Subcutaneous abdominal adipose tissue (tissue), 5 donors: Measurements from ENCODE around the gene GARIN5A.
A peak's percentile ranks its signal among the peaks of the same experiment; 100 is the strongest.

ENCODE experiments used
- H3K27ac ChIP-seq: one replicate; pipeline ENCODE4 v1.7.0; 2013; ENCODE audit warnings: low read depth, mild to moderate bottlenecking, inconsistent platforms, low read length, moderate library complexity
- H3K27me3 ChIP-seq, 5 donors: one replicate each; pipeline ENCODE4 v1.7.0; 2013; ENCODE audit warnings: low read length in 5 of 5, inconsistent platforms in 1 of 5; ENCODE audit not compliant: control insufficient read depth in 5 of 5, insufficient read depth in 4 of 5
- H3K36me3 ChIP-seq, 5 donors: one replicate each; pipeline ENCODE4 v1.7.0; 2013; ENCODE audit warnings: low read length in 5 of 5; ENCODE audit not compliant: control insufficient read depth in 5 of 5, insufficient read depth in 5 of 5
- H3K4me1 ChIP-seq, 5 donors: one replicate each; pipeline ENCODE4 v1.7.0; 2013; ENCODE audit warnings: low read length in 5 of 5, mild to moderate bottlenecking in 3 of 5, moderate library complexity in 1 of 5; ENCODE audit not compliant: control insufficient read depth in 5 of 5, insufficient read depth in 5 of 5
- H3K4me3 ChIP-seq, 5 donors: one replicate each; pipeline ENCODE4 v1.7.0; 2013; ENCODE audit warnings: low read length in 5 of 5, low read depth in 1 of 5
- H3K9ac ChIP-seq, 5 donors: one replicate each; pipeline ENCODE4 v1.7.0; 2013; ENCODE audit warnings: low read length in 5 of 5, mild to moderate bottlenecking in 4 of 5, moderate library complexity in 3 of 5
- H3K9me3 ChIP-seq, 5 donors: one replicate each; pipeline ENCODE4 v1.7.0; 2013; ENCODE audit warnings: low read length in 5 of 5; ENCODE audit not compliant: control insufficient read depth in 5 of 5
- donor health status: healthy.
- donor health status: healthy.
- donor health status: healthy.
- donor health status: healthy.
- donor health status: healthy.

The GARIN5A gene

DNA sequence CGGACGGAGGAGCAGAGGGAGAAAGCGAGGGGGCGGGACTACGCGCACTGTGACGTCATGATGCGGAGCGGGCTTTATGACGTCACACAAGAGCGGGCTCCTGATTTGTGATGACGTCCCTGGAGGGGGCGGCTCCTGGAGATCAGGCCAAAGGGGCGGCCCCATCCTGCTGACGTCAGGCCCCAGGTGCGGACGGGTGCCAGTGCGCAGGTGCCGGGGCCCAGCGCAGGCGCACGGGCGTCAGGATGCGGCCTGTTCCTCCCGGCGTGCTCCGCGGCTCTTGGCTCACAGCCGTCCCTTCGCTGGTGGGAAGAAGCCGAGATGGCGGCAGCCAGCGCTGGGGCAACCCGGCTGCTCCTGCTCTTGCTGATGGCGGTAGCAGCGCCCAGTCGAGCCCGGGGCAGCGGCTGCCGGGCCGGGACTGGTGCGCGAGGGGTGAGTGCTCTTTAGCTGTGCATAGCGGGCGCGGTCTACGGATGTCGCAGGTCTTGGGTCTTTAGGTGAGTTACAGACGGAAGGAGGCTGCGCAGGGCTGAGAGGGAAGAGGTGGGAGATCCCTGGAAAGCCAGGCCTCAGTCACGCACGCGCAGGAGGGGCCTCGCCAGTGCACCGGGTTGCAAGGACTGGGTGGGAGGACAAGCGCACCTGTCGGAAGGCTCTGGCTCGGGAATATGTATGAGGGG lies at the start of gene GARIN5A, which contains the start of gene EMC10:
GARIN5A (minus strand) TSS at position 625 of the 683 bp plus-strand sequence; CDS start at position 165, 460 bp downstream.
EMC10 (plus strand) TSS at position 284 of the 683 bp plus-strand sequence; CDS start at position 322, 38 bp downstream.
- H3K27me3 ChIP-seq: no peaks in the 10 kb centered on the region
- H3K9me3 ChIP-seq: no peaks in the 10 kb centered on the region
- peak within 1 kb of the TSS; percentile 69 to 98 (median 93) for H3K4me3 ChIP-seq
- no peak within 1 kb of the TSS for H3K27ac ChIP-seq
- peak within 1 kb of the TSS; percentile 76 to 95 (median 81) for H3K9ac ChIP-seq
- peaks cover 0 to 30% (median 25%) of the 10 kb centered on the region in 5 donors for H3K36me3 ChIP-seq
- H3K4me1 ChIP-seq: peaks cover 3 to 21% (median 16%) of the 10 kb centered on the region in 5 donors

- Histone ChIP-seq H3K4me1 (no peaks in the 10 kb centered on the region), H3K27me3 (peaks cover 0 to 8% (median 0%) of the 10 kb centered on the region in 5 donors), H3K36me3 (no peaks in the 10 kb centered on the region), H3K27ac (no peak overlapping the region), H3K9ac (no peak overlapping the region), H3K9me3 (no peaks in the 10 kb centered on the region), H3K4me3 (no peak overlapping the region)
Observed at GRCh38 chr19:50522881-50523280, 46.2 kb upstream of the GARIN5A start.

DNA sequence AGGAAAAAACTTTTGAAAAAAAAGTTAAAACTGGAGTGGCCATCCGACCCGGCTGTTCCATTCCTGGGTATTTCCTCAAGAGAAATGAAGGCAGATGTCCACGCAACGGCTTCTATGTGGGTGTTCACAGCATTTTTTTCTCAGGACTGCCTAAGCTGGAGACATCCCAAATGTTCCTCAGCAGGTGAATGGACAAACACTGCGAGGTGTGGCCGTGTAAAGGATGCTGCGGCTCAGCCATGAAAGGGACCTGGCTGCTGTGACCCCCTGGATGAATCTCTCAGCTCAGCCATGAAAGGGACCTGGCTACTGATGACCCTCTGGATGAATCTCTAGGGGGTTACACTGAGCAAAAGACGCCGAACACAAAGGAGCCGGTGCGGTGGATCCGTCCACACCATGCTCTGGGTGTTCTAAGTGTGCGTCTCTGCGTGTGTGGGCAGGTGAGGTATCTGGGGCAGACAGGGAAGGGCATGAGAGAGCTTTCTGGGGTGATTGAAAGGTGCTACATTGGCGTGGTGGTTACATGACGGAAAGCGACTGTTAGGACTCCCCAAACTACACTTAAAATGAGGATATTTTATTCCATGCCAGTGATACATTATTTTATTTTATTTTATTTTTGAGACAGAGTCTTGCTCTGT lies 44.3 kb upstream of the GARIN5A start:
- no peaks in the 10 kb centered on the region for H3K4me1 ChIP-seq
- H3K9me3 ChIP-seq: no peaks in the 10 kb centered on the region
- H3K4me3 ChIP-seq: no peak overlapping the region
- H3K9ac ChIP-seq: no peak overlapping the region
- H3K27me3 ChIP-seq: peaks cover 0 to 6% (median 0%) of the 10 kb centered on the region in 5 donors
- no peak overlapping the region for H3K27ac ChIP-seq
- H3K36me3 ChIP-seq: no peaks in the 10 kb centered on the region

- Histone ChIP-seq H3K4me1 (no peaks in the 10 kb centered on the region), H3K27ac (no peak overlapping the region), H3K36me3 (no peaks in the 10 kb centered on the region), H3K27me3 (peaks cover 0 to 9% (median 0%) of the 10 kb centered on the region in 5 donors), H3K9me3 (no peaks in the 10 kb centered on the region), H3K9ac (no peak overlapping the region), H3K4me3 (no peak overlapping the region)
Observed at GRCh38 chr19:50519006-50519575, 42.4 kb upstream of the GARIN5A start.

DNA sequence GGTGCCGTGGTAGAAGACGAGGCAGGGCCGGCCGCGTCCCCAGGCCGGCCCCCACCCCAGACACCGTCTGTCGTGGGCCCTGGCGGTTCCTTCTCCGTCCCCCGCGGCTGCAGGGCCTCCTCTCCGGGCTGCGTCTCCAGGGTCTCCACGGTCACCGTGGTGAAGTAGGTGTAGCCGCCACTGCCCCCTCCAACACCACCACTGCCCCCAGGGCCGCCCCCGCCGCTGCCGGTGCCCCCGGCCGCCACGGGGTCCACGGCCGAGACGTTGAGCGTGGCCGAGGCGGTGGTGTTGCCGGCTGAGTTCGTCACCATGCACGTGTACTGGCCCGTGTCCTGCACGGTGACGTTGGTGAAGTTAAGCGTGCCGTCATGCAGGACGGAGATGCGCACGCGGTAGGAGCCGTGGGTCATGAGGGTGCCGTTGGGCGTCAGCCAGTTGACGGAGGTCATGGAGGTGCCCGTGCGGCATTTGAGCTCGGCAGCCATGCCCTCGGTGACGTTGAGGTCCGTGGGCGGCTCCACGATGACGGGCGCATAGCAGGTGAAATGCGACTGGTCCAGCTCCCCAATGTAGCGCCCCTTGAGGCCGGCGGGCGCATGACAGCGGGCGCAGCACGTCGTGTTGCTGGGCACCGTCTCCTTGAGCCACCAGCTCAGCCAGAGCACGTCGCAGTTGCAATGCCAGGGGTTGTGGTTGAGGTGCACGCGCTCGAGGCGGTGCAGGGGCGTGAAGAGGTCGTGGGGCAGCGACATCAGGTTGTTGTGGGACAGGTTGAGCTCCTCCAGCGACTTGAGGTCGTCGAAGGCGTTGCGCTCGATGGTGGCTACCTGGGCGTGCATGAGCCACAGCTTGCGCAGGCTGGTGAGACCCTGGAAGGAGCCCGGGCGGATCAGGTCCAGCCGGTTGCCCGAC lies 41.7 kb upstream of the GARIN5A start:
- Histone ChIP-seq H3K27me3 (peaks cover 0 to 9% (median 0%) of the 10 kb centered on the region in 5 donors), H3K9ac (no peak overlapping the region), H3K27ac (no peak overlapping the region), H3K4me3 (no peak overlapping the region), H3K4me1 (no peaks in the 10 kb centered on the region), H3K9me3 (no peaks in the 10 kb centered on the region), H3K36me3 (no peaks in the 10 kb centered on the region)

- H3K27ac ChIP-seq: no peak overlapping the region
- H3K4me1 ChIP-seq: no peaks in the 10 kb centered on the region
- peaks cover 0 to 9% (median 0%) of the 10 kb centered on the region in 5 donors for H3K27me3 ChIP-seq
- no peak overlapping the region for H3K4me3 ChIP-seq
- H3K9me3 ChIP-seq: no peaks in the 10 kb centered on the region
- H3K9ac ChIP-seq: no peak overlapping the region
- no peaks in the 10 kb centered on the region for H3K36me3 ChIP-seq
Observed at GRCh38 chr19:50517704-50518075, 41.0 kb upstream of the GARIN5A start.

- H3K9me3 ChIP-seq: no peaks in the 10 kb centered on the region
- peaks cover 0 to 9% (median 0%) of the 10 kb centered on the region in 5 donors for H3K27me3 ChIP-seq
- no peaks in the 10 kb centered on the region for H3K4me1 ChIP-seq
- no peak overlapping the region for H3K27ac ChIP-seq
- no peak overlapping the region for H3K4me3 ChIP-seq
- no peak overlapping the region for H3K9ac ChIP-seq
- H3K36me3 ChIP-seq: no peaks in the 10 kb centered on the region
Observed at GRCh38 chr19:50516964-50517703, 40.5 kb upstream of the GARIN5A start.

- no peak overlapping the region for H3K9ac ChIP-seq
- H3K4me1 ChIP-seq: peaks cover 0 to 5% (median 0%) of the 10 kb centered on the region in 5 donors
- no peaks in the 10 kb centered on the region for H3K9me3 ChIP-seq
- no peaks in the 10 kb centered on the region for H3K36me3 ChIP-seq
- H3K27ac ChIP-seq: no peak overlapping the region
- H3K27me3 ChIP-seq: peaks cover 0 to 9% (median 0%) of the 10 kb centered on the region in 5 donors
- no peak overlapping the region for H3K4me3 ChIP-seq
Observed at GRCh38 chr19:50516456-50516855, 39.8 kb upstream of the GARIN5A start.

DNA sequence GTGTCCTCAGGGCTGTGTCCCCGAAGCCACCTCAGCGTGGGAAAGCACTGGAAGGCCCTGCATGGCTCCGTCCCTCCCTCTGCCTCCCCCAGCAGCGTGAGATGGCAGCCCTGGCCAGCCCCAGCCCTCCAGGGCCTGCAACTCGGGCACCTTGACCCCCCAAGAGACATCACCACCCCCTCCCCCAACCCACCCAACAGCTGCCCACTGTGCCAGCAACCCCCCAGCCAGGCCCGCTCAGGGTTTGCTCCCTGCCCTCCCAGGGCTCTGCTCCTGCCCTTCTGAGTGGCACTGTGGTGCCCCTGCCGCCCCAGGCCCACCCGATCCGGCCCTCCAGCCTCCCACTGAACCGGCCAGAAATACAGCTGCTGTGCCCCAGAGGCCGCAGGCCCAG lies 38.5 kb upstream of the GARIN5A start:
- Histone ChIP-seq H3K4me1 (peaks cover 5 to 15% (median 9%) of the 10 kb centered on the region in 5 donors), H3K4me3 (no peak overlapping the region), H3K27me3 (peaks cover 0 to 9% (median 0%) of the 10 kb centered on the region in 5 donors), H3K9me3 (no peaks in the 10 kb centered on the region), H3K27ac (no peak overlapping the region), H3K9ac (no peak overlapping the region), H3K36me3 (no peaks in the 10 kb centered on the region)
